ENCODE results near the gene CELF1. TPM values are rescaled to one million over a fixed set of nuclear protein-coding genes. Genes with fewer than 3 reads are reported as not detected.
A peak's percentile ranks its signal among the peaks of the same experiment; 100 is the strongest.
"Not testable (repeated sequence)": the region's sequence is repeated elsewhere in the genome, so short reads cannot be mapped to it uniquely, and the experiment has no call there.

CELF1 gene
- polyA plus RNA-seq, 1 donor (not counting 4 experiments of a cell fraction or from before 2014, with no cell fraction given): 110 TPM

- Histone ChIP-seq H2AFZ (ENCODE audit: control insufficient read depth, low read length) (no peak overlapping the region), H3K4me3 (ENCODE audit: control insufficient read depth in 2 of 3, extremely low read depth in 1 of 3, insufficient read depth in 2 of 3, low read depth in 1 of 3, low read length in 3 of 3) (no peak overlapping the region), H3K4me2 (ENCODE audit: control insufficient read depth, extremely low read depth, insufficient read depth, low read depth, low read length) (no peak overlapping the region), H3K36me3 (ENCODE audit: control insufficient read depth in 2 of 2, extremely low read depth in 1 of 2, insufficient read depth in 2 of 2, low read length in 2 of 2) (peaks cover 2 to 6% of the 10 kb centered on the region in 2 experiments), H3K9me1 (ENCODE audit: control insufficient read depth, extremely low read depth, insufficient read depth, low read length) (no peaks in the 10 kb centered on the region), H3K9ac (ENCODE audit: control insufficient read depth, extremely low read depth, insufficient read depth, low read length) (no peak overlapping the region), H3K79me2 (ENCODE audit: control insufficient read depth, insufficient read depth, low read length) (peaks cover 99% of the 10 kb centered on the region), H3K9me3 (ENCODE audit: control insufficient read depth, low read depth, low read length) (no peaks in the 10 kb centered on the region), H3K27ac (ENCODE audit: control insufficient read depth, insufficient read depth, low read length) (no peak overlapping the region), H3K27me3 (ENCODE audit: control insufficient read depth, extremely low read depth, insufficient read depth, low read length) (no peaks in the 10 kb centered on the region), H4K20me1 (ENCODE audit: control insufficient read depth, extremely low read depth, insufficient read depth, low read length) (peaks cover 32% of the 10 kb centered on the region), H3K4me1 (ENCODE audit: control insufficient read depth, extremely low read depth, insufficient read depth, low read length) (peaks cover 37% of the 10 kb centered on the region)
- DNase-seq (ENCODE audit: low read depth, low spot score) (no peak), FAIRE-seq (no peak)
- dilution Hi-C loops (cut with MboI; ENCODE audit: extremely low pct_ligation_motif_present, low sequenced_read_pairs): no loop called here
- TF ChIP-seq EZH2 (IDR thresholded peaks at IDR 0.05; ENCODE audit: low read length) (no peak), CTCF (optimal IDR thresholded peaks at IDR 0.05 in 1 of 3, IDR thresholded peaks at IDR 0.05 in 1 of 3, conservative IDR thresholded peaks at IDR 0.05 in 1 of 3; ENCODE audit: extremely low read depth in 1 of 3, insufficient read depth in 2 of 3, low read length in 3 of 3) (no peak)
These were observed 25.7 kb downstream of the CELF1 start for GRCh38 chr11:47527186-47527585.

- Histone ChIP-seq H4K20me1 (ENCODE audit: control insufficient read depth, extremely low read depth, insufficient read depth, low read length) (peaks cover 30% of the 10 kb centered on the region), H3K79me2 (ENCODE audit: control insufficient read depth, insufficient read depth, low read length) (peaks cover 99% of the 10 kb centered on the region), H3K27ac (ENCODE audit: control insufficient read depth, insufficient read depth, low read length) (peak overlapping the region; percentile 95), H3K4me1 (ENCODE audit: control insufficient read depth, extremely low read depth, insufficient read depth, low read length) (peaks cover 37% of the 10 kb centered on the region)
- H3K36me3 ChIP-seq (ENCODE audit: control insufficient read depth in 2 of 2, extremely low read depth in 1 of 2, insufficient read depth in 2 of 2, low read length in 2 of 2); H3K4me2 ChIP-seq (ENCODE audit: control insufficient read depth, extremely low read depth, insufficient read depth, low read depth, low read length); FAIRE-seq; DNase-seq (ENCODE audit: low read depth, low spot score); H3K4me3 ChIP-seq (ENCODE audit: control insufficient read depth in 2 of 3, extremely low read depth in 1 of 3, insufficient read depth in 2 of 3, low read depth in 1 of 3, low read length in 3 of 3); H2AFZ ChIP-seq (ENCODE audit: control insufficient read depth, low read length); H3K27me3 ChIP-seq (ENCODE audit: control insufficient read depth, extremely low read depth, insufficient read depth, low read length); H3K9ac ChIP-seq (ENCODE audit: control insufficient read depth, extremely low read depth, insufficient read depth, low read length); H3K9me1 ChIP-seq (ENCODE audit: control insufficient read depth, extremely low read depth, insufficient read depth, low read length); dilution Hi-C loops (cut with MboI; ENCODE audit: extremely low pct_ligation_motif_present, low sequenced_read_pairs); H3K9me3 ChIP-seq (ENCODE audit: control insufficient read depth, low read depth, low read length): not testable (repeated sequence)
These were observed 26.9 kb downstream of the CELF1 start for GRCh38 chr11:47526032-47526431.

GRCh38 chr11:47524291-47524874 is 28.5 kb downstream of the CELF1 start:
- Histone ChIP-seq H3K27me3 (ENCODE audit: control insufficient read depth, extremely low read depth, insufficient read depth, low read length) (no peaks in the 10 kb centered on the region), H3K9me1 (ENCODE audit: control insufficient read depth, extremely low read depth, insufficient read depth, low read length) (no peaks in the 10 kb centered on the region), H3K4me2 (ENCODE audit: control insufficient read depth, extremely low read depth, insufficient read depth, low read depth, low read length) (peak overlapping the region; percentile 70), H3K36me3 (ENCODE audit: control insufficient read depth in 2 of 2, extremely low read depth in 1 of 2, insufficient read depth in 2 of 2, low read length in 2 of 2) (peaks cover 0 to 6% of the 10 kb centered on the region in 2 experiments), H3K9me3 (ENCODE audit: control insufficient read depth, low read depth, low read length) (no peaks in the 10 kb centered on the region), H2AFZ (ENCODE audit: control insufficient read depth, low read length) (no peak overlapping the region), H3K27ac (ENCODE audit: control insufficient read depth, insufficient read depth, low read length) (peak overlapping the region; percentile 95), H3K79me2 (ENCODE audit: control insufficient read depth, insufficient read depth, low read length) (peaks cover 99% of the 10 kb centered on the region), H3K4me1 (ENCODE audit: control insufficient read depth, extremely low read depth, insufficient read depth, low read length) (peaks cover 37% of the 10 kb centered on the region), H4K20me1 (ENCODE audit: control insufficient read depth, extremely low read depth, insufficient read depth, low read length) (peaks cover 23% of the 10 kb centered on the region), H3K9ac (ENCODE audit: control insufficient read depth, extremely low read depth, insufficient read depth, low read length) (peak overlapping the region; percentile 74), H3K4me3 (ENCODE audit: control insufficient read depth in 2 of 3, extremely low read depth in 1 of 3, insufficient read depth in 2 of 3, low read depth in 1 of 3, low read length in 3 of 3) (peak overlapping the region in 2 of 3 experiments; percentile 31 to 44)
- TF ChIP-seq EZH2 (IDR thresholded peaks at IDR 0.05; ENCODE audit: low read length): no peak
- no peak for TF ChIP-seq CTCF (optimal IDR thresholded peaks at IDR 0.05 in 1 of 3, IDR thresholded peaks at IDR 0.05 in 1 of 3, conservative IDR thresholded peaks at IDR 0.05 in 1 of 3; ENCODE audit: extremely low read depth in 1 of 3, insufficient read depth in 2 of 3, low read length in 3 of 3)
- FAIRE-seq (no peak), DNase-seq (ENCODE audit: low read depth, low spot score) (no peak)
- dilution Hi-C loops (cut with MboI; ENCODE audit: extremely low pct_ligation_motif_present, low sequenced_read_pairs): no loop called here

All from keratinocyte (primary cell).